OCI-LY7 (cell line): ENCODE measurements around the gene DNAJB12. TPM values are rescaled to one million over a fixed set of nuclear protein-coding genes. Genes with fewer than 3 reads are reported as not detected.

ENCODE experiments used
- BruUV-seq: library from RNA; stranded (reverse); fragments of 400-500 nt; replicated peaks from 2 replicates; lab custom pipeline; 2021; lab: Mats Ljungman, UMichigan
- CTCF ChIA-PET: fragments of 300-600 bp; sonication (Branson Sonifier 250); formaldehyde crosslinking; loops from one replicate; lab custom pipeline; 2022; ENCODE audit warnings: antibody characterized with exemption; ENCODE audit not compliant: unreplicated experiment; lab: Charles Lee
- POLR2A ChIA-PET: fragments of 300-600 bp; sonication (Branson Sonifier 250); formaldehyde crosslinking; loops from one replicate; lab custom pipeline; 2022; ENCODE audit warnings: antibody characterized with exemption; lab: Charles Lee
- DNase-seq: peaks from one replicate; pipeline ENCODE4 v3.0.0-alpha.2; 2015; ENCODE audit warnings: low spot score
- H2AFZ ChIP-seq: fragments of 200-600 bp; sonication (generic), shearing (Covaris generic); 2 replicates; pipeline ENCODE4 v1.6.1; 2014; ENCODE audit warnings: mild to moderate bottlenecking, antibody characterized with exemption, low read length, moderate library complexity
- H3K27ac ChIP-seq: fragments of 200-600 bp; sonication (generic); 2 replicates; pipeline ENCODE4 v1.5.1; 2014; ENCODE audit warnings: mixed run types, low read depth, mild to moderate bottlenecking, moderate library complexity, low read length, inconsistent platforms; ENCODE audit not compliant: poor library complexity, severe bottlenecking
- H3K36me3 ChIP-seq: fragments of 200-600 bp; sonication (generic); 2 replicates; pipeline ENCODE4 v1.6.1; 2014; ENCODE audit warnings: mild to moderate bottlenecking, antibody characterized with exemption, low read length, moderate library complexity, mixed read lengths; ENCODE audit not compliant: insufficient read depth
- H3K4me1 ChIP-seq: fragments of 200-600 bp; sonication (generic); 2 replicates; pipeline ENCODE4 v1.5.1; 2014; ENCODE audit warnings: mild to moderate bottlenecking, low read length; ENCODE audit not compliant: insufficient read depth, poor library complexity, severe bottlenecking
- H3K4me2 ChIP-seq: fragments of 200-600 bp; sonication (generic); 2 replicates; pipeline ENCODE4 v1.6.1; 2014; ENCODE audit warnings: mild to moderate bottlenecking, low read length
- H3K4me3 ChIP-seq: fragments of 200-600 bp; sonication (generic); 2 replicates; pipeline ENCODE4 v1.5.1; 2014; ENCODE audit warnings: mild to moderate bottlenecking, low read depth, low read length; ENCODE audit not compliant: poor library complexity, severe bottlenecking
- H3K79me2 ChIP-seq: fragments of 200-600 bp; sonication (generic); 2 replicates; pipeline ENCODE4 v1.6.1; 2016; ENCODE audit warnings: low read depth, mild to moderate bottlenecking, low read length, moderate library complexity, mixed read lengths; ENCODE audit not compliant: insufficient read depth
- H3K9me2 ChIP-seq: fragments of 200-600 bp; sonication (generic); 2 replicates; pipeline ENCODE4 v1.6.1; 2016; ENCODE audit warnings: mild to moderate bottlenecking, low read length, mixed read lengths; ENCODE audit not compliant: insufficient read depth
- H3K9me3 ChIP-seq: fragments of 200-600 bp; sonication (generic); 2 replicates; pipeline ENCODE4 v1.6.1; 2014; ENCODE audit warnings: mild to moderate bottlenecking, mixed run types, low read length, mixed read lengths
- H4K20me1 ChIP-seq: fragments of 200-600 bp; sonication (generic); 2 replicates; pipeline ENCODE4 v1.6.1; 2014; ENCODE audit warnings: mild to moderate bottlenecking, antibody characterized with exemption, low read length, moderate library complexity, mixed read lengths; ENCODE audit not compliant: insufficient read depth
- EZH2phosphoT487 ChIP-seq: fragments of 200-600 bp; sonication (generic); IDR thresholded peaks from 2 replicates; pipeline ENCODE4 v1.6.1; 2018; ENCODE audit warnings: low read depth, borderline replicate concordance, mild to moderate bottlenecking, mixed run types, antibody characterized with exemption, low read length, moderate library complexity, mixed read lengths
- intact Hi-C: fragments of 100-400 bp; cut with micrococcal nuclease; formaldehyde crosslinking; loops from one replicate; pipeline ENCODE4 v1.10.0; 2022; ENCODE audit not compliant: unreplicated experiment
- total RNA-seq, 2 experiments: library from RNA; depleted of rRNA in 1 of 2; stranded (reverse); fragments of >200 nt in 1 of 2; shearing (Covaris generic) in 1 of 2; gene quantifications; 2 replicates each; pipeline ENCODE4 v1.2.3, GENCODE V29; 2014 to 2022
- TF ChIP-seq, protein P1 (sequence below): fragments of 200-600 bp; sonication (generic); conservative IDR thresholded peaks from 2 replicates; pipeline ENCODE4 v1.5.1; 2014; ENCODE audit warnings: mild to moderate bottlenecking, antibody characterized with exemption, low read length, moderate library complexity, mixed read lengths

The DNAJB12 gene
- total RNA-seq, 2 experiments from 2014 or later = 27.4 to 28.3 TPM

DNA sequence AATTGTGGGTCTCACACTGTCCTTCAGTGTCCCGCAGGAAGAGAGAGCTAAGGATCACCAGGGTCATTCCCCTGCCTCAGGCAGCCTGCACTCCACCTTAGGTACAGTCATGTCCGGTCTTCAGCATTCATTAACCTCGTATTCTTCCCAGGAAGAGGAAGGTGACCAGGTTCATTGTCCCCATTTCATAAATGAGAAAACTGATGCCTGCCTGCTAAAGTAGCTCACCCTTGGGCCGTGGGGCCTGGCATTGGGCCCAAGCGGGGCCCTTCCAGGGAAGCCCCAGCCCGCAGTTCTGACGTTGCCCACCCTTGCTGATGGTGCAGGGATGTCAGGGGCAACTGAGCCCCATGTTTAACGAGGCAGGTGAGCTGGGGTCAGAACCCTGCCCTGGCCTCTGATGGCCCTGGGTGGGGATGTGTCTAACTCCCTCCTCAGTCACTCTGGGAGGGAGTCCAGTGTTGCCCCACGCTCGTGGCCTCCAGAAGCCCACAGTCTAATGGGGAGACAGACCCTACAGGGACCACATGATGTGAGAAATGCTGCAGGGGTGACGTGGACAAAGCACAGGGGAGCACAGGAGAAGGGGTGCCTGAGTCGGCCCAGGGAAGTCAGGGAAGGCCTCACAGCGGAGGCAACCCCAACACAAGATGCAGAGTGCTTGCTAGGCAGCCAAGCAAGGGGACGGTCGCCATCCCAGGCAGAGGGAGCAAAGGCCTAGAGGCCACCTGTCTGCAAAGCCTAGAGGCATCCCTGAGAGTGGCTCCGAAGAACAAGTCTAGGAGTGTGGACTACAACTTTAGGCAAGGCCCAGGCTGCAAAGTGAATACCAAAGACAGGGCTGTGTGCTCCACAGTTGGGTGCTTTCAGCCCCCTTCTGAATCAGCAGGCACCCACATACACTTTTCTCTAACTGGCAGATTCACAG lies 55.9 kb downstream of the DNAJB12 start:
- ChIA-PET CTCF (no interaction called here), POLR2A (interaction anchor here (1.1 to 2.3 kb wide), 5 partner anchors 12 to 51 kb away, joined by 3 to 8 read pairs (median 5); no protein-coding TSS in a partner anchor)
- no TSS peak for BruUV-seq
- Histone ChIP-seq H3K4me3 (peak overlapping the region; percentile 71), H3K9me3 (no peaks in the 10 kb centered on the region), H3K36me3 (no peaks in the 10 kb centered on the region), H3K27ac (no peak overlapping the region), H3K4me2 (peak overlapping the region; percentile 90), H2AFZ (peak overlapping the region; percentile 34; the same call in 1 of the 2 replicates), H3K79me2 (no peaks in the 10 kb centered on the region), H4K20me1 (no peaks in the 10 kb centered on the region), H3K4me1 (peaks cover 36% of the 10 kb centered on the region), H3K9me2 (no peaks in the 10 kb centered on the region)
- TF ChIP-seq, protein P1, sequence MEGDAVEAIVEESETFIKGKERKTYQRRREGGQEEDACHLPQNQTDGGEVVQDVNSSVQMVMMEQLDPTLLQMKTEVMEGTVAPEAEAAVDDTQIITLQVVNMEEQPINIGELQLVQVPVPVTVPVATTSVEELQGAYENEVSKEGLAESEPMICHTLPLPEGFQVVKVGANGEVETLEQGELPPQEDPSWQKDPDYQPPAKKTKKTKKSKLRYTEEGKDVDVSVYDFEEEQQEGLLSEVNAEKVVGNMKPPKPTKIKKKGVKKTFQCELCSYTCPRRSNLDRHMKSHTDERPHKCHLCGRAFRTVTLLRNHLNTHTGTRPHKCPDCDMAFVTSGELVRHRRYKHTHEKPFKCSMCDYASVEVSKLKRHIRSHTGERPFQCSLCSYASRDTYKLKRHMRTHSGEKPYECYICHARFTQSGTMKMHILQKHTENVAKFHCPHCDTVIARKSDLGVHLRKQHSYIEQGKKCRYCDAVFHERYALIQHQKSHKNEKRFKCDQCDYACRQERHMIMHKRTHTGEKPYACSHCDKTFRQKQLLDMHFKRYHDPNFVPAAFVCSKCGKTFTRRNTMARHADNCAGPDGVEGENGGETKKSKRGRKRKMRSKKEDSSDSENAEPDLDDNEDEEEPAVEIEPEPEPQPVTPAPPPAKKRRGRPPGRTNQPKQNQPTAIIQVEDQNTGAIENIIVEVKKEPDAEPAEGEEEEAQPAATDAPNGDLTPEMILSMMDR = no peak
- no peak for TF ChIP-seq EZH2phosphoT487
- no peak for DNase-seq
- intact Hi-C loops = no loop called here

DNA sequence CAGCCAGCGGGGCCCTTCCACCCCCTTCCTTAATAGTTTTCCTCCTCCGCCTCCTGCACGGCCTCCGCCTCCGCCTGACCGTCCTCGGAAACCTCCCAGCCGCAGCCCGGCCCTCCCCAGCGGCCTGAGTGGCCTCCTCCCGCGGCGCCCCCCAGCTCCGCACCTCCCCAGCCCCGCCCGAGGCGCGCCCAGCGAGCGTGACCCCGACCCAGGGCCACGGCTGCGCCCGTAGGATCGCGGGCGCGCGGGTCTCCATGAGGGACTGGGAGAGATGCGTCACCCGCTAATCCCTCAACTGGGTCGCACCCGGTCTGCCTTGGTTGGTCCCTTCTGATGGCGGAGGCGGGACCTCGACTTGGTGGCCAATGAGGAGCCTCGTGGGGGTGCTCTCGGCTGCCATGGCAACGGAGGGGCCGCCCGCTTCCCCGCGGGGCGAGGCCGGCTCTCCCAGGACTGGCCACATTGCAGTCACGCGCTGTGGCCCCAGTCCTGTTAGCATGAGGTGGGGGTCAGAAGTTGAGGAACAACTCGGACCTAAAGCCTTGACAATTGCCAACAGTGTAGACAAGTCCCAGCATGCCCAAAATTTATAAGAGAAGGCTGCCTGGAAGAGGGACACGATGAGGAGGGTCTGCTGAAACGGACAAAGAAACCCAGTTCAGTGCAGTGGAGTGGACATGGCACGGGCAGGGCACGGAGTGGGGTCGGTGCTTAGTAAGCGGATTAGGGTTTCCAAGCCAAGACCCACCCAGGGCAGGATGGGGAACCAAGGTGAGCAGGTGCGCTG lies 56.7 kb downstream of the DNAJB12 start:
- peak; percentile 97 for DNase-seq
- Histone ChIP-seq H3K4me2 (peak overlapping the region; percentile 90), H3K9me2 (no peaks in the 10 kb centered on the region), H3K4me3 (peak overlapping the region; percentile 71), H3K27ac (peak overlapping the region; percentile 83), H3K79me2 (no peaks in the 10 kb centered on the region), H3K9me3 (no peaks in the 10 kb centered on the region), H3K4me1 (peaks cover 36% of the 10 kb centered on the region), H2AFZ (peak overlapping the region; percentile 34; the same call in 1 of the 2 replicates), H3K36me3 (no peaks in the 10 kb centered on the region), H4K20me1 (no peaks in the 10 kb centered on the region)
- intact Hi-C loops = loop anchor here (1.0 to 2.0 kb wide), 4 partner anchors 22 to 50 kb away; no protein-coding TSS in a partner anchor
- BruUV-seq = no TSS peak
- ChIA-PET CTCF (interaction anchor here (0.5 to 1.1 kb wide), 3 partner anchors 24 to 44 kb away, joined by 3 to 5 read pairs (median 4); no protein-coding TSS in a partner anchor), POLR2A (interaction anchor here (0.5 to 2.3 kb wide), 15 partner anchors 11 to 52 kb away, joined by 3 to 14 read pairs (median 4); no protein-coding TSS in a partner anchor)
- TF ChIP-seq, protein P1 = no peak
- no peak for TF ChIP-seq EZH2phosphoT487
